K562 (cell line): ENCODE data around the gene TNFAIP1. TPM values are rescaled to one million over a fixed set of nuclear protein-coding genes. Genes with fewer than 3 reads are reported as not detected.

Experiments used
- ATAC-seq: fragments of 200-7000 bp; cut with Tn5 transposase; 3 replicates; pipeline ENCODE4 v1.9.1; 2020; ENCODE audit warnings: moderate library complexity
- BruUV-seq: library from RNA; stranded (reverse); fragments of 400-500 nt; replicated peaks from 2 replicates; lab custom pipeline; 2021; lab: Mats Ljungman, UMichigan
- CTCF ChIA-PET: fragments of 300-600 bp; formaldehyde crosslinking; extraction: SDS; loops from one replicate; lab custom pipeline; 2021; ENCODE audit warnings: low intra/inter-chr PET ratio; lab: Yijun Ruan, JAX
- POLR2A ChIA-PET: fragments of 300-600, 350-650 bp; sonication (Branson Sonifier 250); formaldehyde crosslinking; extraction: SDS; loops from one replicate; lab custom pipeline; 2021; ENCODE audit warnings: antibody characterized with exemption, inconsistent platforms; lab: Yijun Ruan, JAX
- DNase-seq, 4 experiments: peaks; one replicate each; pipeline versions ENCODE4 v3.0.0 to v3.0.0-alpha.2; 2011 to 2018; ENCODE audit warnings: low spot score in 3 of 4, mixed read lengths in 3 of 4; ENCODE audit errors: extremely low read depth in 1 of 4
- FAIRE-seq: peaks from 2 replicates; lab custom pipeline; 2011; peaks lifted over from hg19 to GRCh38; lab: Jason Lieb, UNC
- H2AFZ ChIP-seq: 2 replicates; pipeline ENCODE4 v1.6.0; 2011; ENCODE audit warnings: low read depth, low read length, control low read depth, inconsistent platforms
- H3K27ac ChIP-seq: fragments of 200-600 bp; 3 replicates; pipeline ENCODE4 v1.8.0; 2011; ENCODE audit warnings: low read depth, mild to moderate bottlenecking, control low read depth, inconsistent platforms, low read length, moderate library complexity, mixed read lengths; ENCODE audit errors: extremely low read depth
- H3K27me3 ChIP-seq, 2 experiments: fragments of 300-600 bp in 1 of 2; 2 replicates in 1 of 2; 3 replicates in 1 of 2; pipeline versions ENCODE4 v1.6.0 to v1.8.0; 2011; ENCODE audit warnings: inconsistent platforms in 2 of 2, low read length in 2 of 2, mild to moderate bottlenecking in 1 of 2, mixed read lengths in 1 of 2, moderate library complexity in 1 of 2; ENCODE audit not compliant: control insufficient read depth in 2 of 2, insufficient read depth in 2 of 2
- H3K36me3 ChIP-seq: fragments of 300-600 bp; 3 replicates; pipeline ENCODE4 v1.8.0; 2011; ENCODE audit warnings: mild to moderate bottlenecking, low read length, inconsistent platforms; ENCODE audit not compliant: control insufficient read depth, insufficient read depth
- H3K4me1 ChIP-seq, 2 experiments: fragments of 200-600 bp in 1 of 2; replicated peaks in 1 of 2; 2 replicates in 1 of 2; 3 replicates in 1 of 2; pipeline versions ENCODE4 v1.5.1 to v1.8.0; 2011; ENCODE audit warnings: inconsistent platforms in 2 of 2, low read length in 2 of 2, mild to moderate bottlenecking in 1 of 2, mixed read lengths in 1 of 2, moderate library complexity in 1 of 2; ENCODE audit not compliant: control insufficient read depth in 2 of 2, insufficient read depth in 2 of 2
- H3K4me2 ChIP-seq: 2 replicates; pipeline ENCODE4 v1.6.1; 2011; ENCODE audit warnings: low read length, control low read depth, inconsistent platforms, mixed read lengths; ENCODE audit not compliant: insufficient read depth
- H3K4me3 ChIP-seq: fragments of 200-600 bp; sonication (generic), shearing (Covaris generic); 2 replicates; pipeline ENCODE4 v1.5.1; 2016; ENCODE audit warnings: control low read depth, inconsistent platforms
- H3K79me2 ChIP-seq: fragments of 200-600 bp; 3 replicates; pipeline ENCODE4 v1.8.0; 2011; ENCODE audit warnings: low read length, inconsistent platforms; ENCODE audit not compliant: control insufficient read depth, insufficient read depth
- H3K9ac ChIP-seq, 2 experiments: 2 replicates each; pipeline versions ENCODE4 v1.6.0 to v1.6.1; 2011; ENCODE audit warnings: low read depth in 2 of 2, low read length in 2 of 2, control low read depth in 1 of 2, inconsistent platforms in 1 of 2, mild to moderate bottlenecking in 1 of 2, mixed read lengths in 1 of 2; ENCODE audit not compliant: insufficient read depth in 1 of 2
- H3K9me1 ChIP-seq: one replicate; pipeline ENCODE4 v1.6.0; 2011; ENCODE audit warnings: inconsistent platforms, mild to moderate bottlenecking, low read length, moderate library complexity; ENCODE audit not compliant: control insufficient read depth, insufficient read depth
- H3K9me3 ChIP-seq: replicated peaks from 2 replicates; pipeline ENCODE4 v1.5.1; 2011; ENCODE audit warnings: low read depth, low read length, inconsistent platforms; ENCODE audit not compliant: control insufficient read depth, insufficient read depth
- H4K20me1 ChIP-seq: replicated peaks from 2 replicates; pipeline ENCODE4 v1.6.1; 2011; ENCODE audit warnings: low read length, inconsistent platforms, mixed read lengths; ENCODE audit not compliant: control insufficient read depth, insufficient read depth
- ARID3B ChIP-seq: fragments of 250-450 bp; sonication (Bioruptor Pico); IDR thresholded peaks from 2 replicates; pipeline ENCODE4 v1.4.0; 2020; ENCODE audit warnings: borderline replicate concordance
- ETV5 ChIP-seq: sonication (generic); formaldehyde crosslinking; IDR thresholded peaks from 2 replicates; pipeline ENCODE4 v1.4.0; 2020; ENCODE audit warnings: low read depth, mild to moderate bottlenecking, missing genetic modification reagents
- GABPB1 ChIP-seq: sonication (generic); formaldehyde crosslinking; IDR thresholded peaks from 2 replicates; pipeline ENCODE4 v1.8.0; 2022; ENCODE audit warnings: mild to moderate bottlenecking, missing genetic modification reagents
- HES1 ChIP-seq: fragments of 450-650 bp; IDR thresholded peaks from 2 replicates; pipeline ENCODE4 v1.6.1; 2016; ENCODE audit warnings: low read depth, mild to moderate bottlenecking, moderate library complexity
- MYBL2 ChIP-seq, 2 experiments: fragments of 450-650 bp in 1 of 2; sonication (generic) in 1 of 2; formaldehyde crosslinking in 1 of 2; IDR thresholded peaks; 2 replicates each; pipeline versions ENCODE4 v1.6.1 to v1.8.1; 2017 to 2022; ENCODE audit warnings: borderline replicate concordance in 1 of 2, inconsistent platforms in 1 of 2, low read depth in 1 of 2, mild to moderate bottlenecking in 1 of 2, missing genetic modification reagents in 1 of 2, moderate library complexity in 1 of 2
- PHTF2 ChIP-seq: fragments of 250-450 bp; sonication (Bioruptor Pico); IDR thresholded peaks from 2 replicates; pipeline ENCODE4 v1.5.0; 2021; ENCODE audit warnings: mild to moderate bottlenecking
- SIX5 ChIP-seq, 2 experiments: IDR thresholded peaks; 2 replicates each; pipeline ENCODE4 v1.6.1; 2011; ENCODE audit warnings: low read length in 2 of 2, borderline replicate concordance in 1 of 2, low read depth in 1 of 2, mild to moderate bottlenecking in 1 of 2, moderate library complexity in 1 of 2; ENCODE audit not compliant: insufficient read depth in 1 of 2
- SRSF3 ChIP-seq: fragments of 200-400 bp; formaldehyde crosslinking; IDR thresholded peaks from 2 replicates; pipeline ENCODE4 v1.6.1; 2016; ENCODE audit warnings: mild to moderate bottlenecking, low read length, moderate library complexity; ENCODE audit not compliant: insufficient read depth
- TEAD1 ChIP-seq, 2 experiments: fragments of 450-650 bp in 1 of 2; sonication (generic) in 1 of 2; formaldehyde crosslinking; IDR thresholded peaks; 2 replicates each; pipeline versions ENCODE4 v1.4.0 to v1.8.0; 2020 to 2022; ENCODE audit warnings: mild to moderate bottlenecking in 2 of 2, missing genetic modification reagents in 1 of 2
- XRCC5 ChIP-seq: fragments of 200-400 bp; formaldehyde crosslinking; IDR thresholded peaks from 2 replicates; pipeline ENCODE4 v1.6.1; 2017; ENCODE audit warnings: low read depth, mild to moderate bottlenecking, low read length
- ZNF239 ChIP-seq: fragments of 250-450 bp; sonication (Bioruptor Pico); IDR thresholded peaks from 2 replicates; pipeline ENCODE4 v1.4.0; 2020; ENCODE audit warnings: mild to moderate bottlenecking
- ZNF436 ChIP-seq: fragments of 250-450, 450-650 bp; sonication (Bioruptor Pico); formaldehyde crosslinking; IDR thresholded peaks from 2 replicates; pipeline ENCODE4 v1.7.0; 2020; ENCODE audit warnings: mild to moderate bottlenecking
- ZNF644 ChIP-seq: fragments of 200-800 bp; sonication (Bioruptor generic); IDR thresholded peaks from 2 replicates; pipeline ENCODE4 v1.6.1; 2016; ENCODE audit warnings: low read depth, missing genetic modification characterization, missing compliant biosample characterization
- WGBS: fragments of 100-300 bp; shearing (Covaris generic); methylation state at CpG from one replicate; pipeline ENCODE4 v1.1.6; 2016; ENCODE audit warnings: low coverage, mixed read lengths; ENCODE audit not compliant: insufficient coverage; ENCODE audit errors: missing lambda C conversion rate; 5-methylcytosine and 5-hydroxymethylcytosine counted together
- in situ Hi-C: fragments of 300-500 bp; cut with MboI; formaldehyde crosslinking; loops from 4 replicates; pipeline ENCODE4 v1.15.0; 2018; ENCODE audit warnings: inconsistent platforms, mixed read lengths
- intact Hi-C: fragments of 100-400 bp; cut with micrococcal nuclease; formaldehyde crosslinking; loops from 2 replicates; pipeline ENCODE4 v1.14.2; 2022
- polyA plus RNA-seq, 8 experiments: library from polyadenylated mRNA; depleted of rRNA in 4 of 8; stranded (reverse) in 5 of 8; unstranded in 3 of 8; fragments of >200 nt; fragmentation: Nextera tagmentation in 2 of 8; fragmentation: Illumina TruSeq in 1 of 8; extraction: Ambion mirVana in 2 of 8; extraction: Trizol in 1 of 8; gene quantifications; 2 replicates each; pipeline versions ENCODE4 v1.2.1 to v1.2.3, GENCODE V29; 2011 to 2014; ENCODE audit warnings: inconsistent platforms in 1 of 8, missing spikeins in 1 of 8
- total RNA-seq, 7 experiments: library from RNA; depleted of rRNA in 6 of 7; stranded (reverse); fragments of >200 nt in 6 of 7; fragmentation: Illumina TruSeq in 2 of 7; extraction: Trizol in 2 of 7; gene quantifications; 2 replicates each; pipeline versions ENCODE4 v1.2.1 to v1.2.3, GENCODE V29; 2011 to 2021; ENCODE audit warnings: low replicate concordance in 1 of 7

Gene TNFAIP1
- total and polyA plus RNA-seq, 9 of the 15 experiments (the other 6 are each of a cell fraction or from before 2014, with no cell fraction given) = 2.1 to 20.1 (median 8.2) TPM

GRCh38 chr17:28341516-28341915 is 6.0 kb downstream of the TNFAIP1 start:
- in situ Hi-C loops = no loop called here
- H3K36me3 ChIP-seq = peaks cover 63% of the 10 kb centered on the region
- POLR2A ChIA-PET = interaction anchor here (0.6 kb wide), 2 partner anchors 242 to 337 kb away, joined by 3 read pairs; no protein-coding TSS in a partner anchor

More at GRCh38 chr17:28341516-28341915, 6.0 kb downstream of the TNFAIP1 start:
- H3K9ac ChIP-seq = no peak overlapping the region; a peak in 1 of 4 replicates
- no peak overlapping the region for H2AFZ ChIP-seq
- ATAC-seq (no peak), DNase-seq (no peak), FAIRE-seq (no peak)
- intact Hi-C loops = no loop called here
- WGBS = 86% methylated on average over 10 of the region's 11 CpGs
- TF ChIP-seq MYBL2 (IDR thresholded peaks at IDR 0.05; ENCODE audit: low read depth) (no peak), MYBL2 (CRISPR knock-in tag; IDR thresholded peaks at IDR 0.05; ENCODE audit: borderline replicate concordance) (no peak), XRCC5 (no peak), ZNF644 (tag) (no peak), ZNF436 (CRISPR knock-in tag) (no peak), GABPB1 (no peak), SIX5 (IDR thresholded peaks at IDR 0.05; ENCODE audit: borderline replicate concordance in 1 of 2, insufficient read depth in 1 of 2, low read depth in 1 of 2, low read length in 2 of 2) (no peak), TEAD1 (CRISPR knock-in tag; IDR thresholded peaks at IDR 0.05) (no peak), ARID3B (no peak), ZNF239 (CRISPR knock-in tag) (no peak), SRSF3 (no peak), HES1 (no peak), PHTF2 (CRISPR knock-in tag) (no peak), ETV5 (CRISPR knock-in tag) (no peak)
- peaks cover 5% of the 10 kb centered on the region; the same call in 1 of the 2 replicates for H4K20me1 ChIP-seq
- H3K9me3 ChIP-seq = no peaks in the 10 kb centered on the region
- H3K27me3 ChIP-seq = no peaks in the 10 kb centered on the region
- no TSS peak for BruUV-seq
- H3K79me2 ChIP-seq = peaks cover 11% of the 10 kb centered on the region
- no peak overlapping the region for H3K4me3 ChIP-seq
- H3K27ac ChIP-seq = no peak overlapping the region
- CTCF ChIA-PET = no interaction called here
- H3K4me1 ChIP-seq = peaks cover 7 to 8% of the 10 kb centered on the region in 2 experiments; a peak in 4 of 5 replicates
- no peak overlapping the region for H3K4me2 ChIP-seq
- peaks cover 2% of the 10 kb centered on the region for H3K9me1 ChIP-seq
